ENCODE results near the gene FPGT.

GRCh38 chr1:74161497-74161896 is 36.5 kb upstream of the FPGT start:
- TF ChIP-seq CTCF (conservative IDR thresholded peaks at IDR 0.05; ENCODE audit: low read length) (no peak), EZH2phosphoT487 (IDR thresholded peaks at IDR 0.05; ENCODE audit: borderline replicate concordance) (no peak)

All from Loucy (cell line).